SK-N-SH treated with all-trans-retinoic acid at 6 μM for 48 hours (cell line): ENCODE results near the gene PRSS21.

Source experiments
- ATAC-seq: fragments of 200-7000 bp; cut with Tn5 transposase; 3 replicates; pipeline ENCODE4 v1.9.1; 2020; ENCODE audit warnings: mild to moderate bottlenecking, moderate library complexity
- BACH2 ChIP-seq: fragments of 250-450 bp; sonication (Bioruptor Pico); IDR thresholded peaks from 2 replicates; pipeline ENCODE4 v1.9.0; 2021; ENCODE audit warnings: mild to moderate bottlenecking, borderline replicate concordance
- CSDC2 ChIP-seq: fragments of 250-450 bp; sonication (Bioruptor Pico); IDR thresholded peaks from 2 replicates; pipeline ENCODE4 v1.5.0; 2020; ENCODE audit warnings: mild to moderate bottlenecking, moderate library complexity
- ESRRG ChIP-seq: fragments of 250-450 bp; sonication (Bioruptor Pico); IDR thresholded peaks from 2 replicates; pipeline ENCODE4 v1.6.1; 2021; ENCODE audit warnings: mild to moderate bottlenecking
- GLIS3 ChIP-seq: fragments of 250-450 bp; sonication (Bioruptor Pico); IDR thresholded peaks from 2 replicates; pipeline ENCODE4 v1.5.0; 2020; ENCODE audit warnings: mild to moderate bottlenecking, moderate library complexity
- ISL1 ChIP-seq: fragments of 250-450 bp; sonication (Bioruptor Pico); IDR thresholded peaks from 2 replicates; pipeline ENCODE4 v2.1.2; 2022; ENCODE audit warnings: mild to moderate bottlenecking, moderate library complexity
- OSR1 ChIP-seq: fragments of 250-450 bp; sonication (Bioruptor Pico); IDR thresholded peaks from 2 replicates; pipeline ENCODE4 v1.8.0; 2022; ENCODE audit warnings: moderate library complexity, mild to moderate bottlenecking, inconsistent platforms
- PPARA ChIP-seq: fragments of 250-450 bp; sonication (Bioruptor Pico); IDR thresholded peaks from 2 replicates; pipeline ENCODE4 v1.5.0; 2020; ENCODE audit warnings: mild to moderate bottlenecking, borderline replicate concordance
- RARB ChIP-seq: fragments of 250-450 bp; sonication (Bioruptor Pico); IDR thresholded peaks from 2 replicates; pipeline ENCODE4 v1.8.0; 2021; ENCODE audit warnings: mild to moderate bottlenecking, moderate library complexity
- SNAI2 ChIP-seq: fragments of 250-450 bp; sonication (Bioruptor Pico); IDR thresholded peaks from 2 replicates; pipeline ENCODE4 v1.5.0; 2020; ENCODE audit warnings: mild to moderate bottlenecking, moderate library complexity
- ZFP3 ChIP-seq: fragments of 250-450 bp; sonication (Bioruptor Pico); IDR thresholded peaks from 2 replicates; pipeline ENCODE4 v1.5.0; 2020; ENCODE audit warnings: mild to moderate bottlenecking, moderate library complexity
- ZFP30 ChIP-seq: fragments of 450-650 bp; formaldehyde crosslinking; IDR thresholded peaks from 2 replicates; pipeline ENCODE4 v1.5.0; 2022; ENCODE audit warnings: mild to moderate bottlenecking, moderate library complexity
- ZNF565 ChIP-seq: fragments of 450-650 bp; formaldehyde crosslinking; conservative IDR thresholded peaks from 2 replicates; pipeline ENCODE4 v1.5.0; 2020; ENCODE audit warnings: low read depth, mild to moderate bottlenecking, moderate library complexity
- ZNF70 ChIP-seq: fragments of 450-650 bp; formaldehyde crosslinking; IDR thresholded peaks from 2 replicates; pipeline ENCODE4 v1.5.0; 2020; ENCODE audit warnings: mild to moderate bottlenecking, moderate library complexity
- ZNF8 ChIP-seq: fragments of 450-650 bp; formaldehyde crosslinking; IDR thresholded peaks from 2 replicates; pipeline ENCODE4 v1.5.0; 2020; ENCODE audit warnings: mild to moderate bottlenecking, moderate library complexity
- TF ChIP-seq, protein P1 (sequence below): fragments of 250-450 bp; sonication (Bioruptor Pico); IDR thresholded peaks from 2 replicates; pipeline ENCODE4 v1.5.1; 2021; ENCODE audit warnings: mild to moderate bottlenecking, moderate library complexity
- TF ChIP-seq, protein P2 (sequence below): fragments of 250-450 bp; sonication (Bioruptor Pico); IDR thresholded peaks from 2 replicates; pipeline ENCODE4 v1.5.1; 2020; ENCODE audit warnings: low read depth, mild to moderate bottlenecking, moderate library complexity
- TF ChIP-seq, protein P3 (sequence below): fragments of 250-450 bp; sonication (Bioruptor Pico); IDR thresholded peaks from 2 replicates; pipeline ENCODE4 v1.8.0; 2020; ENCODE audit warnings: mild to moderate bottlenecking, moderate library complexity, borderline replicate concordance
- TF ChIP-seq, protein P4 (sequence below): fragments of 250-450 bp; sonication (Bioruptor Pico); IDR thresholded peaks from 2 replicates; pipeline ENCODE4 v1.8.0; 2021; ENCODE audit warnings: low read depth, mild to moderate bottlenecking, moderate library complexity, borderline replicate concordance

The PRSS21 gene

DNA sequence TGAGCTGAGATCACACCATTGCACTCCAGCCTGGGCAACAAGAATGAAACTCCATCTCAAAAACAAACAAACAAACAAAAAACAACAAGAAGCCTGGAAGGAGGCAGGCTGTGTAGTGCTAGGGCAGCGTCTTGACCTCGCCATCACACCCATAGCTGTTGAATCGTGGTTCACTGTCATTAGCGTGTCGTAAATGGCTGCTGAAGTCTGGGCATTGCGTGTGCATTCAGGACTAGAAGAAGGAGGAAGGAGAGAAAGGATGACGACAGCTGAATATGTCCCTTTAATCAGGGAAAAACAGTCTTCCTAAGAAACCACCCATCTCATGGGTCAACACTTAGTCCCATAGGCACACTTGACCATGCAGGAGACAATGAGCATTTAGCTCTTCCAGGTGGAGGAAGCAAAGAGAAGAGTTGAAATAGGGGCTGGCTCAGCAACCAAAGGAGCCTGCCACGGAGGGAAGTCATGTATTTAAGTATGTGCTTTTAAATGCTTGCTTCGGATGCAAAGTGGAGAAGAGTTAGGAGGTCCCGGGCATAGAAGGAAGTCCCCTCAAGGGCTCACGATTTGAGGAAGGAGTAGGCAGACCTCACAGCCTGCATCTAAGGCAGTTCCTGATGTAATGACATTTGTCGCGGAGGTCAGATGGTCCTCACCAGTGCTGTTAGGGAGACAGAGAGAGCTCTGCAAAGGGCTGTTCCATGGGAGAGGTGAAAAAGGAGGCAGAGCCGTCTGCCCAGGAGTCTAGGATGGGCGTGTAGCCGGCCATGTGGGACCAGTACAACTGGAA lies 32.1 kb downstream of the PRSS21 start:
- TF ChIP-seq CSDC2 (CRISPR knock-in tag) (no peak), BACH2 (no peak), ZFP3 (CRISPR knock-in tag) (no peak), PPARA (CRISPR knock-in tag) (no peak), SNAI2 (CRISPR knock-in tag) (no peak), GLIS3 (CRISPR knock-in tag) (no peak)
- no peak for ATAC-seq

DNA sequence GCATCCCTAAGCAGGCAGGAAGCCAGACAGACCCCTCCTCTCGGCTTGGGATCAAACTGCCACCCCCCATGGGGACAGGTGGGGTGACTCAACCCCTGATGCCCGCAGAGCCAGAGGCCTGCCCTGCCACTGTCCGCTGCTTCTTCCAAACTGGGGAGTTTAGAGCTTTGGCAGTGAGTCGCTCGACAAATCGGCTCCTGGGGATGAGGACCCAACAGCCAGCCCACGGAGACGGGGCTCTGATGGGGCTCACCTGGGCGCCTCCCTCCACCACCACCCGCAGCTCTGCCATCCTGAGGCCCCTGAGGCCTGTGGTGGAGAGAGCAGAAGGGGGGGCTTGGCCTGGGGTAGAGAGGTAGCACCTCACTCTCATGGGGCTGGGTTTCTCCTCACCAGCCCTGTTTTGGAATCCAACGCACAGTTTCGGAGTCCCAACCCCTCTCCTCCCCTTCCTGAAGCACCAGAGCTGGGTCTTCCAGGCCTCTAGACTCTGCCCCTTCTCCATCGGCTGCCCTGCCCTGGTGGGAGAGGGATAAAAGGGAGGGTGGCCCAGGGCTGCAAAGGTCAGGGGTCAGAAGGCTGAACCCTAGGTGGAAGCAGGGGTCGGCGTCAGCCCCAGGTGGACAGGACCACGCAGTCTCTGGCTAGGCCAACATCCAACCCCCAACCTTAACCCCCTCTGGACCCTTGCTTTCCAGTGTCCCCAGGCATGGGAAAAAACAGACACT lies 35.1 kb downstream of the PRSS21 start:
- no peak for ATAC-seq
- no peak for TF ChIP-seq PPARA (CRISPR knock-in tag)
- no peak for TF ChIP-seq OSR1
- TF ChIP-seq, protein P1, sequence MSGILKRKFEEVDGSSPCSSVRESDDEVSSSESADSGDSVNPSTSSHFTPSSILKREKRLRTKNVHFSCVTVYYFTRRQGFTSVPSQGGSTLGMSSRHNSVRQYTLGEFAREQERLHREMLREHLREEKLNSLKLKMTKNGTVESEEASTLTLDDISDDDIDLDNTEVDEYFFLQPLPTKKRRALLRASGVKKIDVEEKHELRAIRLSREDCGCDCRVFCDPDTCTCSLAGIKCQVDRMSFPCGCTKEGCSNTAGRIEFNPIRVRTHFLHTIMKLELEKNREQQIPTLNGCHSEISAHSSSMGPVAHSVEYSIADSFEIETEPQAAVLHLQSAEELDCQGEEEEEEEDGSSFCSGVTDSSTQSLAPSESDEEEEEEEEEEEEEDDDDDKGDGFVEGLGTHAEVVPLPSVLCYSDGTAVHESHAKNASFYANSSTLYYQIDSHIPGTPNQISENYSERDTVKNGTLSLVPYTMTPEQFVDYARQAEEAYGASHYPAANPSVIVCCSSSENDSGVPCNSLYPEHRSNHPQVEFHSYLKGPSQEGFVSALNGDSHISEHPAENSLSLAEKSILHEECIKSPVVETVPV (CRISPR knock-in tag) = no peak
- no peak for TF ChIP-seq ZFP30
- no peak for TF ChIP-seq BACH2
- TF ChIP-seq, protein P2, sequence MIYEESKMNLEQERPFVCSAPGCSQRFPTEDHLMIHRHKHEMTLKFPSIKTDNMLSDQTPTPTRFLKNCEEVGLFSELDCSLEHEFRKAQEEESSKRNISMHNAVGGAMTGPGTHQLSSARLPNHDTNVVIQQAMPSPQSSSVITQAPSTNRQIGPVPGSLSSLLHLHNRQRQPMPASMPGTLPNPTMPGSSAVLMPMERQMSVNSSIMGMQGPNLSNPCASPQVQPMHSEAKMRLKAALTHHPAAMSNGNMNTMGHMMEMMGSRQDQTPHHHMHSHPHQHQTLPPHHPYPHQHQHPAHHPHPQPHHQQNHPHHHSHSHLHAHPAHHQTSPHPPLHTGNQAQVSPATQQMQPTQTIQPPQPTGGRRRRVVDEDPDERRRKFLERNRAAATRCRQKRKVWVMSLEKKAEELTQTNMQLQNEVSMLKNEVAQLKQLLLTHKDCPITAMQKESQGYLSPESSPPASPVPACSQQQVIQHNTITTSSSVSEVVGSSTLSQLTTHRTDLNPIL (CRISPR knock-in tag) = no peak

DNA sequence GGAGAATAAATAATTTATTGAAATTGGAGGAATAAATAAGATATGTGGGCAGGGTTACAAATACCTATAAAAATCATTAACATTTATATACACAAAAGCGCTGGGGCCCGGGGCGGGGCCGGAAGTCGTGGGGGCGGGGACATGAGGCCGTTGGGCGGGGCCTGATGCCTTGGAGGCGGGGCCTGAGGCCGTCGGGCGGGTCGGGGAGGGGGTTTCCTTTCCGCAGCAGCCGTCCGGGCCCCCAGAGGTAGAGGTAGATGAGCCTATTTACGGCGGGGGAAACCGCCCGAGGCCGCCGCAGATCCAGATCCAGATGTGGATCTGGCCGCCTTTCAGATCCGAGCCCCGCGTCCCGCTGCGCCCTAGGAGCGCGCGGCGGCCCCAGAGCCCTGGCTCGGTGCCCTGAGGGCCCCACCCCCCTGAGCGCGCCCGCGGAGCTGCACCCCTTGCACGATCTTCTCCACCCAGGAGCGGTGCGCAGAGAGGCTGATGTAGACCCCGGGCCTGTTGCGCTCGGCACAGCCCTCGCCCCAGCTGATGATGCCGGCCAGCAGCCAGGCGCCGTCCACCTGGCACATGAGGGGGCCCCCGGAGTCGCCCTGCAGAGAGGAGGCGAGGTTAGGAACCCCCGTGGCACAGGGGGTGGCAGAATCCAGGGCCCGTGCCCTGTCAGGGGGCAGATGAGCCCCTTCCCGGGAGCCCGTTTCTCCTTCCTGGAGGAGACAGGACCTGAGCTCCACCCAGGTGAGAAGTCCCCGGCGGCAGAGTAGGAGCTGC lies 35.9 kb downstream of the PRSS21 start:
- TF ChIP-seq, protein P3, sequence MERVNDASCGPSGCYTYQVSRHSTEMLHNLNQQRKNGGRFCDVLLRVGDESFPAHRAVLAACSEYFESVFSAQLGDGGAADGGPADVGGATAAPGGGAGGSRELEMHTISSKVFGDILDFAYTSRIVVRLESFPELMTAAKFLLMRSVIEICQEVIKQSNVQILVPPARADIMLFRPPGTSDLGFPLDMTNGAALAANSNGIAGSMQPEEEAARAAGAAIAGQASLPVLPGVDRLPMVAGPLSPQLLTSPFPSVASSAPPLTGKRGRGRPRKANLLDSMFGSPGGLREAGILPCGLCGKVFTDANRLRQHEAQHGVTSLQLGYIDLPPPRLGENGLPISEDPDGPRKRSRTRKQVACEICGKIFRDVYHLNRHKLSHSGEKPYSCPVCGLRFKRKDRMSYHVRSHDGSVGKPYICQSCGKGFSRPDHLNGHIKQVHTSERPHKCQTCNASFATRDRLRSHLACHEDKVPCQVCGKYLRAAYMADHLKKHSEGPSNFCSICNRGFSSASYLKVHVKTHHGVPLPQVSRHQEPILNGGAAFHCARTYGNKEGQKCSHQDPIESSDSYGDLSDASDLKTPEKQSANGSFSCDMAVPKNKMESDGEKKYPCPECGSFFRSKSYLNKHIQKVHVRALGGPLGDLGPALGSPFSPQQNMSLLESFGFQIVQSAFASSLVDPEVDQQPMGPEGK = no peak
- TF ChIP-seq ZNF8 = no peak
- TF ChIP-seq OSR1 = no peak
- no peak for TF ChIP-seq RARB
- no peak for TF ChIP-seq ZFP3 (CRISPR knock-in tag)
- TF ChIP-seq ZNF565 (CRISPR knock-in tag) = no peak
- no peak for TF ChIP-seq ISL1 (CRISPR knock-in tag)
- no peak for TF ChIP-seq ZNF70 (CRISPR knock-in tag)
- no peak for TF ChIP-seq ZFP30
- no peak for TF ChIP-seq PPARA (CRISPR knock-in tag)
- TF ChIP-seq, protein P4, sequence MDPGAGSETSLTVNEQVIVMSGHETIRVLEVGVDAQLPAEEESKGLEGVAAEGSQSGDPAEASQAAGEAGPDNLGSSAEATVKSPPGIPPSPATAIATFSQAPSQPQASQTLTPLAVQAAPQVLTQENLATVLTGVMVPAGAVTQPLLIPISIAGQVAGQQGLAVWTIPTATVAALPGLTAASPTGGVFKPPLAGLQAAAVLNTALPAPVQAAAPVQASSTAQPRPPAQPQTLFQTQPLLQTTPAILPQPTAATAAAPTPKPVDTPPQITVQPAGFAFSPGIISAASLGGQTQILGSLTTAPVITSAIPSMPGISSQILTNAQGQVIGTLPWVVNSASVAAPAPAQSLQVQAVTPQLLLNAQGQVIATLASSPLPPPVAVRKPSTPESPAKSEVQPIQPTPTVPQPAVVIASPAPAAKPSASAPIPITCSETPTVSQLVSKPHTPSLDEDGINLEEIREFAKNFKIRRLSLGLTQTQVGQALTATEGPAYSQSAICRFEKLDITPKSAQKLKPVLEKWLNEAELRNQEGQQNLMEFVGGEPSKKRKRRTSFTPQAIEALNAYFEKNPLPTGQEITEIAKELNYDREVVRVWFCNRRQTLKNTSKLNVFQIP (CRISPR knock-in tag) = no peak
- no peak for TF ChIP-seq BACH2
- TF ChIP-seq, protein P1 (CRISPR knock-in tag) = no peak
- ATAC-seq = no peak; the same call in 2 of the 3 replicates

DNA sequence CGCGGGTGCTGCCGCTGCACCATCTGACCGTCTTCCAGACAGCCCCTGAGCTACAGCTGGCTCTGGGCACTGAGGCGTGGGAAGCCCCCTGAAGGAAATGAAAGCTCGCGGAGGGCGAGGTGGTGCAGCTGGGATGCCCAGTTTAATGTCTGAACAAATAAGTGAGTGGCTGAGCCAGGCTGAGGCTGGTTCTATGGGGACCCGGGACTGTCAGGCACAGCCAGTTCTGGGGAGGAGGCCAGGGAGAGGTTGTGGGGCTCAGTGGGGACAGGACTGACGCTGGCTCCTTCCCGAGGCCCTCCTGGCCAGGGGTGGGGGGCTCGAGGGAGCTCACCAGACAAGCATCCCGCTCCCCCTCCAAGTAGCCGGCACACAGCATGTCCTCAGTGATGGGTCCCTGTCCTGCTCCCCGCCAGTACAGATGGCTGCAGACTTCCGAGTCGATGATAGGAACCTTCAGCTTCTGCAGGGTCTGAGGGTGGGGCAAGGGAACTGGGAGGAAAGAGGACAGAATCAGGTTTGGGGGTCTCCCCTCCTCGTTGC lies 36.6 kb downstream of the PRSS21 start:
- no peak for ATAC-seq
- TF ChIP-seq CSDC2 (CRISPR knock-in tag) = no peak
- no peak for TF ChIP-seq ISL1 (CRISPR knock-in tag)
- no peak for TF ChIP-seq ESRRG (CRISPR knock-in tag)
- TF ChIP-seq, protein P2 (CRISPR knock-in tag) = no peak
- TF ChIP-seq RARB = no peak
